GM18519 (cell line): ENCODE results near the gene DEPDC4.

Source experiments
- ATAC-seq: cut with Tn5 transposase; IDR thresholded peaks from one replicate; pipeline ENCODE4 v1.9.1; 2021; ENCODE audit warnings: mild to moderate bottlenecking, moderate library complexity; ENCODE audit not compliant: unreplicated experiment, low FRiP score

DEPDC4 gene

GRCh38 chr12:100219328-100220109 is 47.4 kb downstream of the DEPDC4 start:
- ATAC-seq: no peak

DNA sequence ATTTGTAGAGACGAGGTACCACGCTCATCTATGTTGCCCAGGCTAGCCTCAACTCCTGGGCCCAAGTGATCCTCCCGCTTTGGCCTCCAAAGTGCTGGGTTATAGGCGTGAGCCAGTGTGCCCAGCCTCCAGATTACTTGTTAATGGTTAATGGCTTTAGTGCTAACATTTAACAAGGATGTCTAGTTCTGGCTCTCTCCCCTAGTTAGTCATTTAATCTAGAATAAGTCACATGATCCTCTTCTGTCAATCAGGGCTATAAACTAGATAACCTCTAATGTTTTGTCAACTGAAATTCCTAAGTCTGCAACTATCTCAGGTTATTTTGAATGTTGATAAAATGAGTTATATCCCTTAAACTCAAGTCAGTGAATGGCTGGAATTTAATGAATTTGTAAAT is 50.5 kb downstream of the DEPDC4 start:
- no peak for ATAC-seq

DNA sequence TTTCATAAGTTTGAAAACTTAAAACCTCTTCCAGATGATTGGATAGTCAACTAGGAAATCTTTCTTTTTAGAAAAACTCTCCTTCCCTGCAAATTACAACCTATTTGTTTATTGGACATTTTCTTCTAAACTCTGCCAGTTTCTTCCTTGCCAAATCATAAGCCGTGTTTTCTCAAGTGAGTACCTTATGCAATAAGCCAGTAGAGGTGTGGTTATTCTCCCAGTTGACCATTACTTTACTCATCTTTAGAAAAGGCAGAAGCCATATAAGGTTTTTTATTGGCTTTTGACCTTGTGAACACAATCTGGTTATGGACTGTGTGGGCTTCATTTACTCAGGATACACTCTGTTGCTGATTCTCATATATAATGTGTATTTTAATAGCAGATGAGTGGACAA is 51.7 kb downstream of the DEPDC4 start:
- ATAC-seq: no peak

DNA sequence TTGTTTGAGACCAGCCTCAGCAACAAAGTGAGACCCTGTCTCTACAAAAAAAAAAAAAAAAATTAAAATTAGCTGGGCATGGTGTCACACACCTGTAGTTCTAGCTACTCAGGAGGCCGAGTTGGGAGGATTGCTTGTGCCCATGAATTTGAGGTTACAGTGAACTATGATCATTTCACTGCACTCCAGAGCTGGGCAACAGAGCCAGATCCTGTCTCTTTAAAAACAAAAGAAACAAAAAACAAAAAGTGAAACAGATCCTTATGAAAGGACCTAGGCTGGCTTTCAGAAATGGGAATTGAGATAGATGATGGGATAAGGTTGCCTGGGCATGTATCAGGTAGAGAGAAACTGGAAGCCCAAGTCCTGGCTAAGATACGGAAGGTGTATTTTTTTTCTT is 52.4 kb downstream of the DEPDC4 start:
- ATAC-seq: no peak

DNA sequence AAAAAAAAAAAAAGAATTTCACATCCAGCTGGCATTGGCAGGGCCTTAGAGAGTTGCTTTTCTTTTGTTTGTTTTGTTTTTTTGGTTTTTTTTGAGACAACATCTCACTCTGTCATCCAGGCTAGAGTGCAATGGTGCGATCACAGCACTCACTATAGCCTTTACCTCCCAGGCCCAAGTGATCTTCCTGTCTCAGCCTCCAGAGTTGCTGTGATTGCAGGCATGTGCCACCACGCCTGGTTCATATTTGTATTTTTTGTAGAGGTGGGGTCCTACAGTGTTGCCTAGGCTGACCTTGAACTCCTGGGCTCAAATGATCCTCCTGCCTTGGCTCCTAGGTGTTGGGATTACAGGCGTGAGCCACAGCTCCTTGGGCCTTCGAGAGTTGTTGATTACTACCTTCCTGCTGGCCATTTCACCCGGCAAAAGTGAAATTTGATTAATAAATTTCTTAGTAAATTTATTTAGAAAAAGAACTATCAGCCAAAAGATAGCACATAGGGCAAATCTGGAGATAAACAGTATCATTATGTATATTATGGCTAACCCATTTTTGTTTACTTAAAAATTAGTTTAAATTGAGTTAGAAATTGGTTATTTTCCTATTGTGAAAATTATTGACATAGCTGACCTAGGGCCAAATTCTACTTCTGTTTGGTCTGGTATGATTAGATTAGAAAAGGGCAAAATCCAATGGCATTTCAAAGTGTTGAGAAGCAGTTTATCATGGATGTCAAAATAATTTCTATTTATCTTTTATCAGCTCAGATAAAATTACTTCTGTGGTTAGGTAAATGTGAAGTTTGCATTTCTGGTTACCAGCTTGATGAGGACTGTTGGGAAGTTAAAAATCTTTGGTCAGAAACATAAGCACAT is 53.6 kb downstream of the DEPDC4 start:
- no peak for ATAC-seq

DNA sequence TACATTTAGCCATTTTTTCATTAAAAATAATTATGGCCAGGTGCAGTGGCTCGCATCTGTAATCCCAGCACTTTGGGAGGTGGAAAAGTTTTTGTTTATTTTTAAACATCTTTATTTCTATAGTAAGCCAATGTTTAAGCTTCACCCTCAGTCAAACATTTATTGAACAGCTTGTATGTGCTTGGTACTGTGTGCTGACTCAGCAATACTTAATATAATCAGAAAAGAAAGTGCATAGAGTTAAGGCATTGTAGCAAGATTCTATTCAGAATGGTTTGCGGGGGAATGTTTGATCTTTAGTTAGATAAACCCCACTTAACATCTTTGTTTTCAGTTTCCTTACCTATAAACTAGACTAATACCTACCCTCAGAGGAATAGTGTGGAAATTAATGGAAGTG is 55.2 kb downstream of the DEPDC4 start:
- ATAC-seq: no peak

DNA sequence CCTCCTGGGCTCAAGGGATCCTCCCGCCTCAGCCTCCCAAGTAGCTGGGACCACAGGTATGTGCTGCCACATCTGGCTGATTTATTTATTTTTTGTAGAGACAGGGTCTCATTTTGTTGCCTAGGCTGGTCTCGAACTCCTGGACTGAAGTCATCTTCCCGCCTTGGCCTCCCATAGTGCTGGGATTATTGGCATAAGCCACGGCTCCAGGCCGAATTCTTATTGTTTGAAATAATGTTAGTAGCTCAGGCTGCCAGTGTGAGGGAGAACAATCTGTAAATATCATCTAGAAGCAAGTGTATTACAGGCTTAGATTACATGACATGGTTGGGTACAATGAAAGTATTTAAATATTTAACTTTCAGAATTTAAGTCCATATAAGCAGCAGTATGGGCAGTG is 58.0 kb downstream of the DEPDC4 start:
- ATAC-seq: no peak

- ATAC-seq: no peak
Observed at GRCh38 chr12:100207311-100207710, 59.6 kb downstream of the DEPDC4 start.

DNA sequence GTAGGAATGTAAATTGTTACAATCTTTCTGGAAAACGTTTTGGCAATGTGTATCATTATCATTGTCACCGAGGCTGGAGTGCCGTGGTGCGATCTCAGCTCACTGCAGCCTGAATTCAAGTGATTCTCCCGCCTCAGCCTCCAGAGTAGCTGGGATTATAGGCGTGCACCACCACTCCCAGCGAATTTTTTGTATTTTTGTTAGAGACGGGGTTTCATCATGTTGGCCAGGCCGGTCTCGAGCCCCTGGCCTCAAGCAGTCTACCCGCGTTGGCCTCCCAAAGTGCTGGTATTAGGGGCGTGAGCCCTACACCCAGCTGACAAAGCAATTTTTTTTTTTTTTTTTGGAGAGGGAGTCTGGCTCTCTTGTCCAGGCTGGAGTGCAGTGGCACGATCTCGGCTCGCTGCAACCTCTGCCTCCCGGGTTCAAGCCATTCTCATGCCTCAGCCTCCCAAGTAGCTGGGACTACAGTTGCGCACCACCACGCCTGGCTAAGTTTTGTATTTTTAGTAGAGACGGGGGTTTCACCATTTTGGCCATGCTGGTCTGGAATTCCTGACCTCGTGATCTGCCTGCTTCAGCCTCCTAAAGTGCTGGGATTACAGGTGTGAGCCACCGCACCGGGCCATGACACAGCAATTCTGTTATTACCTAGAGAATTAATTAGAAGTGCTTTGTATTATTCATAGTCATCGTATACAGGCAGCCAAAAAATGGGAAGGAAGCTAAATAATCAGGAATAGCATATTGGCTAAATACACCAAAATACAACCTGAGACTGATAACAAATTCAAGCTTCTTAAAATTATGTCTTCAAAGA is 65.1 kb downstream of the DEPDC4 start:
- no peak for ATAC-seq

DNA sequence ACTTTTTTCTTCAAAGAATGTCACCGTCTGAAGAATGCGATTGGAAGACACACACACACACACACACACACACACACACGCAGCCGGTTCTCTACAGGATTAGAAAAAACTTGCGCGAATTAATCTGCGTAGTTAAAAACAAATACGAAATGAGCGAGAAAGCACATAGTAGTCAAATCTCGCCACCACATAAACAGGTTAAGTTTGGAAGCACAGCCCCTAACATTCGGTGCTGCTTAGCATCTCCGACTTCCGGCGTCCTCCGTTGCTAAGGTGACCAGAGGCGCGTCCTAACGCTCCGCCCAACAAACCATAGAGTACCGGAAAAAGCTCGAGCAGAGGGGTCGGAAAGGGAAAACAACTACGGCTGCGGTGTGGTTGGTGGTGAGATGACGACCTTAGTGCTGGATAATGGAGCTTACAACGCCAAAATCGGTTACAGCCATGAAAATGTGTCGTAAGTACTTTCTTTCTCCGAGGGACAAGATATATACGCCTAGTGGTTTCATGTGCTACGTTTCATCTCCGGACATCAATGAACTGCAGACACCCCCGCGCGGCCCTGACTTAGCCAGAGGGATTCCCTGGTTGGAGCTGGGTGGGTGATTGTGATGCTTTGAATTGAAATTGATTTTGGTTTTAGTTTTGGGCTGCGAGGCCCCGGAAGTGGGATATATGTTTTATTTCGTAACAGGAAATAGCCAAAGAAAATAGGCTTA is 66.3 kb downstream of the DEPDC4 start, which contains the start of gene ACTR6:
Gene ACTR6 (plus strand): TSS at position 353 of the 719 bp plus-strand sequence. CDS start 37 bp downstream, at position 390.
- ATAC-seq: peak; percentile 94

- ATAC-seq: peak; percentile 52
Observed at GRCh38 chr12:100199347-100200149, 67.3 kb downstream of the DEPDC4 start.

- ATAC-seq: no peak
Observed at GRCh38 chr12:100199023-100199346, 67.9 kb downstream of the DEPDC4 start.

GRCh38 chr12:100197486-100197885 is 69.4 kb downstream of the DEPDC4 start:
- ATAC-seq: no peak

- no peak for ATAC-seq
Observed at GRCh38 chr12:100193085-100193484, 73.8 kb downstream of the DEPDC4 start.
